GM19025 (cell line): ENCODE results near the gene RBM25.
"Not testable (repeated sequence)": the region's sequence is repeated elsewhere in the genome, so short reads cannot be mapped to it uniquely, and the experiment has no call there.

Source experiments
- ATAC-seq: cut with Tn5 transposase; IDR thresholded peaks from one replicate; pipeline ENCODE4 v1.9.1; 2021; ENCODE audit warnings: mild to moderate bottlenecking, low read depth, moderate library complexity; ENCODE audit not compliant: unreplicated experiment

The RBM25 gene

DNA sequence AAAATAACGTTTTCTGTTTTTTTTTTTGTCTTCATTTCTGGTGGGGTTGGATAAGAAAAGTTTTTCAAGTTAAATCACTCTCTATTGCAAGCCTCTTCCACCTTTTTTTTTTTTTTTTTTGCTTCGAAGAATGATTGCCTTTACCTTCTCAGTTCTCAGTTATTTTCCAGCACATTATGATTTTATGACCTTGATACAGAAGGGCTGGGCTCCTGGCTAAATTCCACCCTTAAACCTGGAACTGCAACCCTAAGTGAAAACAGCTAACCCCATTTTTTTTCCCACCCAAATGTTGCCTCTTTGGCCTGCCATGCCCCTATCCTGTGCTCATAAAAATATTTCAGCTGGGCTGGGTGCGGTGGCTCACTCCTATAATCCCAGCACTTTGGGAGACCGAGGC lies 109.4 kb downstream of the RBM25 start:
- no peak for ATAC-seq

DNA sequence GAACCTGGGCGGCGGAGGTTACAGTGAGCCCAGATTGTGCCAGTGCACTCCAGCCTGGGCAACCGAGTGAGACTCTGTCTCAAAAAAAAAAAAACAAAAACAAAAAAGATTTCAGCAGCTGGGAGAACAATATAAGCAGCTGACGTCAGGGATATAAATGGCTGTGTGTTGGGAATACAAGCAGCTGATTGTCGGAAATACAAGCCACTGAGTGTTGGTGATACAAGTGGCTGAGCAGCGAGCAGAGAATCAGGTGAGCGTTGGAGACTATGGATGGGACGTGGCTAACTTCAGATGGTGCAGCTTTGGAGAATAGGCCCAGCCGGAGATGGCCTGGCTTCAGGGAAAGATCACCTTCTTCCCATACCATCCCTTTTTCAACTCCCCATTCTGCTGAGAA lies 109.9 kb downstream of the RBM25 start:
- no peak for ATAC-seq

DNA sequence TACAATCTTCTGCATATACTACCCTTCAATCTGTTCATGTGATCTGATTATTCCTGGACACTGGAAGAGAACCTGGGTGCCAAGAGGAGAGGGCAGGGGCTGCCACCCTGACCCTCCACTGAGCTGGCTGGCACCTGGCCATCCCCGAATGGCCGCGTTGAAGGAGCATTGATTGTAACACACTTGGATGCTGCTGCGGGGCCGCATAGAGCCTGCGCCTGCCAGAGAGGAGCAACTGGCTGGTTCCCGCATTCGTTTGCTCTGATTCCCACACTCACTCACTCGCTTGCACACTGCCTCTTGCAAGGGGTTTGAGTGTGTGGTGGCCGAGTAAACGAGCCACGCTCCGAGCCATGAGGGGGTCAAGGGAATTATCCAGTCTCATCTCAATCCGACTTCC lies 110.4 kb downstream of the RBM25 start:
- ATAC-seq, result no peak

DNA sequence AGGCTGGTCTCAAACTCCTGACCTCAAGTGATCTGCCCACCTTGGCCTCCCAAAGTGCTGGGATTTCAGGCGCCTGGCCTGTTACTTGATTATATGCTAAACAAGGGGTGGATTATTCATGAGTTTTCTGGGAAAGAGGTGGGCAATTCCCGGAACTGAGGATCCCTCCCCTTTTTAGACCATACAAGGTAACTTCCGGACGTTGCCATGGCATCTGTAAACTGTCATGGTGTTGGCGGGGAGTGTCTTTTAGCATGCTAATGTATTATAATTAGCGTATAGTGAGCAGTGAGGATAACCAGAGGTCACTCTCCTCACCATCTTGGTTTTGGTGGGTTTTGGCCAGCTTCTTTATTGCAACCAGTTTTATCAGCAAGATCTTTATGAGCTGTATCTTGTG lies 111.5 kb downstream of the RBM25 start:
- ATAC-seq, result not testable (repeated sequence)

GRCh38 chr14:73170686-73171085 lies 112.4 kb downstream of the RBM25 start:
- ATAC-seq, result no peak

GRCh38 chr14:73172500-73172899 lies 114.2 kb downstream of the RBM25 start:
- no peak for ATAC-seq

GRCh38 chr14:73173092-73173735 lies 114.9 kb downstream of the RBM25 start:
- no peak for ATAC-seq
